HG03565 (cell line): Measurements from ENCODE around the gene DNAAF2.
A peak's percentile ranks its signal among the peaks of the same experiment; 100 is the strongest.
"Not testable (repeated sequence)": the region's sequence is repeated elsewhere in the genome, so short reads cannot be mapped to it uniquely, and the experiment has no call there.

ENCODE experiments used
- ATAC-seq: cut with Tn5 transposase; IDR thresholded peaks from one replicate; pipeline ENCODE4 v1.9.1; 2021; ENCODE audit warnings: mild to moderate bottlenecking, moderate library complexity; ENCODE audit not compliant: unreplicated experiment

DNAAF2 gene

DNA sequence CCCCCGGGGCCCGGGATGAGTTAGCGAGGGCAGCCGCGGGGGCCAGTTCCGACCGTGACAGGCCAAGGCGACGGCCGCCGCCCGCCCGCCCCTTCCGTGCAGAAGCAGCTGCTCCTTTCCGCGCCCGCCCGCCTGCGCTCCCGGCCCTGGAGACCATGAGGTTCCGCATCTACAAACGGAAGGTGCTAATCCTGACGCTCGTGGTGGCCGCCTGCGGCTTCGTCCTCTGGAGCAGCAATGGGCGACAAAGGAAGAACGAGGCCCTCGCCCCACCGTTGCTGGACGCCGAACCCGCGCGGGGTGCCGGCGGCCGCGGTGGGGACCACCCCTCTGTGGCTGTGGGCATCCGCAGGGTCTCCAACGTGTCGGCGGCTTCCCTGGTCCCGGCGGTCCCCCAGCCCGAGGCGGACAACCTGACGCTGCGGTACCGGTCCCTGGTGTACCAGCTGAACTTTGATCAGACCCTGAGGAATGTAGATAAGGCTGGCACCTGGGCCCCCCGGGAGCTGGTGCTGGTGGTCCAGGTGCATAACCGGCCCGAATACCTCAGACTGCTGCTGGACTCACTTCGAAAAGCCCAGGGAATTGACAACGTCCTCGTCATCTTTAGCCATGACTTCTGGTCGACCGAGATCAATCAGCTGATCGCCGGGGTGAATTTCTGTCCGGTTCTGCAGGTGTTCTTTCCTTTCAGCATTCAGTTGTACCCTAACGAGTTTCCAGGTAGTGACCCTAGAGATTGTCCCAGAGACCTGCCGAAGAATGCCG lies 13.7 kb downstream of the DNAAF2 start:
- peak; percentile 4 for ATAC-seq

- ATAC-seq: peak; percentile 88
Measured at GRCh38 chr14:49620182-49621113, 14.6 kb downstream of the DNAAF2 start, which contains the start of the genes MGAT2 and RPL36AL. Gene MGAT2, plus strand, starts transcription at chr14:49620799. Its CDS starts 470 bp downstream, at chr14:49621269. Gene RPL36AL, minus strand, starts transcription at chr14:49620626. Its CDS starts 1,522 bp downstream, at chr14:49619104.

GRCh38 chr14:49619730-49620129 lies 15.3 kb downstream of the DNAAF2 start:
- no peak for ATAC-seq

DNA sequence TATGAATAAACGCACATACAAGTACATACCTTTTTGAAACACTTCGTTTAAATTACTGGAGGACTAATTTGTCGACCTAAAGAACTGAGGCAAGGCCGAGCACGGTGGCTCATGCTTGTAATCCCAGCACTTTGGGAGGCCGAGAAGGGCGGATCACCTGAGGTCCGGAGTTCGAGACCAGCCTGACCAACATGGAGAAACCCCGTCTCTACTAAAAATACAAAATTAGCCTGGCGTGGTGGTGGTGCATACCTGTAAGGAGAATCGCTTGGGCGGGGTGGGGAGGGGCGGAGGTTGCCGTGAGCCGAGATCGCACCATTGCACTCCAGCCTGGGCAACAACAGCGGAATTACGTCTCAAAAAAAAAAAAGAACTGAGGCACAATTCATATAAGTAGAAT lies 15.8 kb downstream of the DNAAF2 start:
- not testable (repeated sequence) for ATAC-seq

DNA sequence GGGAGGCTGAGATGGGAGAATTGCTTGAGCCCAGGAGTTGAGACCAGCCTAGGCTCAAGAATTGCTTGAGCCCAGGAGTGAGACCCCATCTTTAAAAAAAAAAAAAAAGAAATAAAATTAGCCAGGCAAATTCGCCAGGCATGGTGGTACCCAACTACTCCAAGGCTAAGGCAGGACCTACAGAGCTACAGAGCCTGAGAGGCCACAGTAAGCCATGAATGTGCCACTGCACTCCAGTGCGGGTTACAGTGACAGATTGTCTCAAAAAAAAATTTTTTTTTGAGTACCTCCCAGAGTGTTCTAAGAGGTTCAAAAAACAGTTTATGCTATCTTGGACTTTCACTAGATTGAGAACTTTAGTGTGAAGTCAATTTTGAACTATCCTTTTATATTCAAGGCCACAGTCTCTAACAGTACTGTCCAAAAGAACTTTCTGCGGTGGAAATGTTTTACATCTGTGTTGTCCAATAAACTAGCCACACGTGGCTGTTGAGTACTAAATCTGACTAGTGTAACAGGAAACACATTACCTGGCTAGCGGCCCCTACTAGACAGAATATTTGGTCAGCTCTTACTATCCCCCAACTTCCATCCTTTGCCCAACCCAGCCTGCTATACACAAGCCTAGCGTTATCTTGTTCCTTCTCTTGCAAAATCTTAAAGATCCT lies 17.1 kb downstream of the DNAAF2 start:
- no peak for ATAC-seq

GRCh38 chr14:49615776-49616175 lies 19.3 kb downstream of the DNAAF2 start:
- no peak for ATAC-seq

DNA sequence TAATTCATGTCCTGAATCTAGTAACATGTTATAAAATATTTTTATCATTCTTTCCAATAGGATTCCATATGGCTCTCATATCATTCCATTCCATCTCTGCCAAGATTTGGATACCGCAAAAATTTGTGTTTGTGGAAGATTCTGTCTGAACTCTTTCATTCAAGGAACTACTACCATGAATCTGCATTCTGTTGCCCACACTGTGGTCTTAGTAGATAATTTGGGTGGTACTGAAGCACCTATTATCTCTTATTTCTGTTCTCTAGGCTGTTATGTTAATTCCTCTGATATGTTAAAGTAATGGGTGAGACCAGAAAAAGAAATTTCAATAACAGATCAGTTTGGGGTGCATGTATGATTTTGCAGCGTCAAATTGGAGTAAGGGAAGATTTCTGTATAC lies 20.8 kb downstream of the DNAAF2 start:
- ATAC-seq: no peak

GRCh38 chr14:49612671-49613070 lies 22.4 kb downstream of the DNAAF2 start:
- no peak for ATAC-seq

DNA sequence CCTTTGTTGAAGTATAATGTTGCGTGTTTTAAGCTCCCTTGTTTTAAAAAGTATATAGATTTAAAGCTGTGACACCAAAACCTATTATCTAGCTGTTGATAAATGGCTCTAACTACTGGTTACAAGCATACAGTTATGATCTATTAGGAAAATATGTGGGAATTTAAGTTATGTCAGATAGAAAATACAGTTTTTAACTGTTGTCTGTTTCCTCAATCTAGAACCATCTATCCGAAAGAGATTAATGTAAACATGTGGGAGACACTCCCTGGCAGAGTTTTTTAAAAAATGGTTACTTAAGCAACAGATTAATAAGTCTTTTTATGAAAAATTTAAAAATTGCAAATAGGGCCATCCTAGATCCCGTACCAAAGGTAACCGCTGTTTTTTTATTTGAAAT lies 22.8 kb downstream of the DNAAF2 start:
- no peak for ATAC-seq

GRCh38 chr14:49607583-49607982 lies 27.5 kb downstream of the DNAAF2 start:
- ATAC-seq: no peak

- peak; percentile 31 for ATAC-seq
Measured at GRCh38 chr14:49598485-49599300, 36.4 kb downstream of the DNAAF2 start, which contains the start of gene LRR1. Gene LRR1, plus strand, starts transcription at chr14:49598940. Its CDS starts 81 bp downstream, at chr14:49599021.

GRCh38 chr14:49598189-49598484 lies 36.9 kb downstream of the DNAAF2 start:
- ATAC-seq: no peak

GRCh38 chr14:49594347-49595091 lies 40.5 kb downstream of the DNAAF2 start:
- ATAC-seq: peak; percentile 30

DNA sequence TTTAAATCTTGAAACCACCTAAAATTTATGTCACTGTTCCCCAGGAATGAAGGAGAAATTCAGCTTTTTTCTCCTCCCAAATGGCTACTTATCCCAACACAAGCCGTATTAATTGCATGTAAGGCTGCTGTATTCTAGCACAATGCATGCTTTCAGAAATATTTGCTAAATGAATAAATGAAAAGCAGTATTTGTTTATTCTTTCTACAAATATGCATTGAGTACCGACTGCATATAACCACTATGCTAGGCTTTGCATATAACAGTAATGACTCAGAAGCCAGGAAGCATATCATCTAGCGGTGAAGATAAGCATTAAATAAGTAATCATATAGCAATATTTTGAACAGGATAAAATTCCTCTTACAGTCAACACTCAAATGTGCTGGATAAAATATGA lies 42.0 kb downstream of the DNAAF2 start:
- ATAC-seq: no peak

GRCh38 chr14:49589387-49589786 lies 45.7 kb downstream of the DNAAF2 start:
- ATAC-seq: no peak

GRCh38 chr14:49586673-49587460 lies 48.2 kb downstream of the DNAAF2 start:
- peak; percentile 28 for ATAC-seq

- ATAC-seq: peak; percentile 93
Measured at GRCh38 chr14:49585803-49586672, 49.0 kb downstream of the DNAAF2 start, which contains the start of gene RPS29. Gene RPS29, minus strand, starts transcription at chr14:49586380. Its CDS starts 34 bp downstream, at chr14:49586346.
